NT2/D1 (cell line): ENCODE results near the gene MCTP1.

Experiments
- SUZ12 ChIP-seq: IDR thresholded peaks from 2 replicates; pipeline ENCODE4 v1.6.1; 2011; ENCODE audit not compliant: insufficient read length, insufficient read depth; ENCODE audit errors: extremely low read depth
- YY1 ChIP-seq: IDR thresholded peaks from 2 replicates; pipeline ENCODE4 v1.6.1; 2011; ENCODE audit not compliant: insufficient read length, insufficient read depth
- ZNF274 ChIP-seq: IDR thresholded peaks from 2 replicates; pipeline ENCODE4 v1.6.1; 2011; ENCODE audit warnings: mild to moderate bottlenecking, low read depth, low read length

DNA sequence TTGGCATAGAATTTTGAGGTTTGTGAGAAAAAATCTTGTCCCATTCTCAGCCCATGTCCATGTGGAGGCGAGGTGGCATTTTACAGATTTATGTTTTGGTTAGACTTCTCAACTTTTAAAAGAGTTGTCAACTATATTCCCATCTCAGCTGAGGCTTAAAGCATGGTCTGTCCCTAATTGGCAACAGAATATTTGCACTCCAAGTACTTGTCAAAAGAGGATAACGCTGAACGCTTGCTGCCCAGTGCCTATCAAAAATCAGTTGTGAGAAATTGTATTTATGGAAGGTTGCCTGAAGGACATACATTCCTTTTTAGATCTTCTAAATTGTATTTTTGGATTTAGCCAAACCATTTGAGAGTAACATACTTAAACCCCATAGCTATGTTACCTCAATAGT, 464.4 kb downstream of the MCTP1 start:
- TF ChIP-seq ZNF274, result no peak
- TF ChIP-seq SUZ12, result no peak
- TF ChIP-seq YY1, result no peak
